Adrenal gland (tissue), 12 donors: ENCODE data around the gene SDK2. TPM values are rescaled to one million over a fixed set of nuclear protein-coding genes. Genes with fewer than 3 reads are reported as not detected.

Source experiments
- DNase-seq, 7 donors: peaks; one replicate each; pipeline ENCODE4 v3.0.0-alpha.2; 2019 to 2020
- H3K27ac ChIP-seq, 5 donors: fragments of 200-600 bp; sonication (generic) in 4 of 5; 1 replicate in 3 of 5; 2 replicates in 2 of 5; pipeline versions ENCODE4 v1.5.1 to v1.8.0; 2016 to 2020; ENCODE audit warnings: mild to moderate bottlenecking in 1 of 5
- H3K27me3 ChIP-seq: fragments of 200-600 bp; 2 replicates; pipeline ENCODE4 v1.8.0; 2021
- H3K36me3 ChIP-seq, 2 donors: fragments of 200-600 bp; replicated peaks in 1 of 2; 1 replicate in 1 of 2; 2 replicates in 1 of 2; pipeline versions ENCODE4 v1.5.1 to v1.8.0; 2018 to 2022
- H3K4me1 ChIP-seq, 2 donors: fragments of 200-600 bp; replicated peaks in 1 of 2; 1 replicate in 1 of 2; 2 replicates in 1 of 2; pipeline versions ENCODE4 v1.5.1 to v1.8.0; 2018 to 2021
- H3K4me3 ChIP-seq, 4 donors: fragments of 200-600 bp; sonication (generic) in 3 of 4; one replicate each; pipeline ENCODE4 v1.5.1; 2016 to 2018
- H3K9me3 ChIP-seq, 3 donors: fragments of 200-600 bp; sonication (generic) in 1 of 3; replicated peaks in 1 of 3; 1 replicate in 2 of 3; 2 replicates in 1 of 3; pipeline versions ENCODE4 v1.5.1 to v1.8.0; 2016 to 2021
- CTCF ChIP-seq, 6 experiments: fragments of 450-650 bp in 4 of 6; fragments of 200-600 bp in 2 of 6; sonication (generic) in 1 of 6; IDR thresholded peaks; 1 replicate in 5 of 6; 2 replicates in 1 of 6; pipeline versions ENCODE4 v1.5.1 to v1.8.0; 2016 to 2021; ENCODE audit warnings: antibody characterized with exemption in 6 of 6, mild to moderate bottlenecking in 2 of 6, moderate library complexity in 1 of 6
- POLR2A ChIP-seq, 2 donors: fragments of 450-650 bp; IDR thresholded peaks; one replicate each; pipeline ENCODE4 v1.6.1; 2017; ENCODE audit warnings: antibody characterized with exemption in 2 of 2, mild to moderate bottlenecking in 2 of 2, moderate library complexity in 1 of 2
- WGBS, 4 donors: extraction: QIAGEN DNeasy Blood & Tissue Kit in 2 of 4; methylation state at CpG; one replicate each; pipeline versions ENCODE4 v1.1.5 to v1.1.7; 2013 to 2017; 5-methylcytosine and 5-hydroxymethylcytosine counted together
- intact Hi-C, 2 donors: fragments of 100-400 bp; cut with DNase I; formaldehyde crosslinking; loops; one replicate each; pipeline versions ENCODE4 v1.14.1 to v1.15.0; 2022 to 2023
- polyA plus RNA-seq, 3 donors: library from polyadenylated mRNA; stranded (reverse); fragments of 200-250 nt in 2 of 3; fragments of 350-450 nt in 1 of 3; fragmentation: Illumina TruSeq in 1 of 3; extraction: RNeasy Lipid Tissue Mini Kit (QIAGEN cat#74804) in 1 of 3; gene quantifications; one replicate each; pipeline ENCODE4 v1.2.3, GENCODE V29; 2013 to 2014
- total RNA-seq, 9 donors: library from RNA; depleted of rRNA in 4 of 9; stranded (reverse); fragments of >200 nt in 4 of 9; fragments of 120-200 nt in 1 of 9; fragmentation: NEBNext Ultra II Directional in 1 of 9; extraction: Animal tissue kit (Norgen Biotek cat#: 25700) in 1 of 9; gene quantifications; one replicate each; pipeline versions ENCODE4 v1.1.0 to v1.2.4, GENCODE V29; 2013 to 2023
- donor health status: healthy with polysubstance abuse.
- donor health status: Bipolar disorder and iron deficiency.
- donor health status: DM: yes; HTN: yes; CAD: no.
- donor health status: DM: no; HTN: no; CAD: no.
- donor health status: DM: no; HTN: no; CAD: no.
- donor health status: DM: yes; HTN: yes; CAD: no.

The SDK2 gene
- total and polyA plus RNA-seq, 12 donors = 0.27 to 2.1 (median 0.84) TPM

- no peak overlapping the region for H3K4me3 ChIP-seq
- H3K4me1 ChIP-seq = peaks cover 30 to 71% of the 10 kb centered on the region in 2 donors
- no peaks in the 10 kb centered on the region for H3K36me3 ChIP-seq
- H3K27me3 ChIP-seq = no peaks in the 10 kb centered on the region
- no peaks in the 10 kb centered on the region for H3K9me3 ChIP-seq
- 43 to 57% (median 50%) methylated on average over 12 to 15 of the region's 15 CpGs for WGBS, 4 donors
- intact Hi-C loops = no loop called here
- H3K27ac ChIP-seq = peak overlapping the region in 3 of 5 donors; percentile 55 to 73 (median 61)
- no peak for DNase-seq
- TF ChIP-seq POLR2A (IDR thresholded peaks at IDR 0.05) (no peak), CTCF (IDR thresholded peaks at IDR 0.05) (no peak)
Observed at GRCh38 chr17:73297934-73298861, 346.0 kb downstream of the SDK2 start.

- H3K4me1 ChIP-seq = peaks cover 62 to 81% of the 10 kb centered on the region in 2 donors
- no peak overlapping the region for H3K4me3 ChIP-seq
- no peaks in the 10 kb centered on the region for H3K27me3 ChIP-seq
- peak; percentile 85 to 93 (median 91) for DNase-seq
- no peaks in the 10 kb centered on the region for H3K9me3 ChIP-seq
- no peaks in the 10 kb centered on the region for H3K36me3 ChIP-seq
- TF ChIP-seq POLR2A (IDR thresholded peaks at IDR 0.05) (peak in 1 of 2 donors; percentile 48), CTCF (IDR thresholded peaks at IDR 0.05) (no peak)
- intact Hi-C loops = no loop called here
- peak overlapping the region; percentile 88 to 96 (median 89) for H3K27ac ChIP-seq
- 25 to 44% (median 31%) methylated on average over 8 to 9 of the region's 9 CpGs for WGBS, 4 donors
Observed at GRCh38 chr17:73293480-73293911, 350.7 kb downstream of the SDK2 start.

- Histone ChIP-seq H3K4me3 (no peak overlapping the region), H3K36me3 (no peaks in the 10 kb centered on the region), H3K4me1 (peaks cover 59 to 81% of the 10 kb centered on the region in 2 donors), H3K27ac (peak overlapping the region; percentile 88 to 96 (median 89)), H3K27me3 (no peaks in the 10 kb centered on the region), H3K9me3 (no peaks in the 10 kb centered on the region)
- TF ChIP-seq CTCF (IDR thresholded peaks at IDR 0.05) (no peak), POLR2A (IDR thresholded peaks at IDR 0.05) (no peak)
- intact Hi-C loops = no loop called here
- no peak for DNase-seq
- 39 to 67% (median 55%) methylated on average over 7 to 11 of the region's 11 CpGs for WGBS, 4 donors
Observed at GRCh38 chr17:73293031-73293430, 351.2 kb downstream of the SDK2 start.

GRCh38 chr17:73292031-73292531 is 352.2 kb downstream of the SDK2 start:
- no peaks in the 10 kb centered on the region for H3K36me3 ChIP-seq
- WGBS, 4 donors = 17 to 38% (median 28%) methylated on average over 4 to 12 of the region's 12 CpGs
- peak overlapping the region; percentile 88 to 96 (median 89) for H3K27ac ChIP-seq
- H3K4me1 ChIP-seq = peaks cover 59 to 83% of the 10 kb centered on the region in 2 donors
- peak overlapping the region in 1 of 4 donors; percentile 11 for H3K4me3 ChIP-seq
- peak in 6 of 7 donors; percentile 68 to 84 (median 79) for DNase-seq
- H3K9me3 ChIP-seq = no peaks in the 10 kb centered on the region
- intact Hi-C loops = no loop called here
- TF ChIP-seq CTCF (IDR thresholded peaks at IDR 0.05) (no peak), POLR2A (IDR thresholded peaks at IDR 0.05) (no peak)
- H3K27me3 ChIP-seq = no peaks in the 10 kb centered on the region
